Erythroblast (primary cell): ENCODE results near the gene DPEP3.

Experiments
- GATA1 ChIP-seq: IDR thresholded peaks from 2 replicates; pipeline ENCODE4 v1.6.1; 2011; ENCODE audit warnings: low read depth, mild to moderate bottlenecking, control low read depth, low read length, moderate library complexity
- POLR2A ChIP-seq: IDR thresholded peaks from 2 replicates; pipeline ENCODE4 v1.6.1; 2011; ENCODE audit warnings: mild to moderate bottlenecking, low read length

- TF ChIP-seq POLR2A (no peak), GATA1 (no peak)
These were observed 37.6 kb downstream of the DPEP3 start for GRCh38 chr16:67942510-67943255.
